COR-L47 (cell line): ENCODE data around the gene LRTM2.

Source experiments
- DNase-seq: peaks from one replicate; lab custom pipeline; 2025; lab: John Stamatoyannopoulos, UW

The LRTM2 gene

GRCh38 chr12:1842183-1842904, 22.0 kb downstream of the LRTM2 start:
- no peak for DNase-seq

- DNase-seq = no peak
Observed at GRCh38 chr12:1842905-1843640, 22.7 kb downstream of the LRTM2 start.

- DNase-seq = no peak
Observed at GRCh38 chr12:1843641-1844005, 23.3 kb downstream of the LRTM2 start.

GRCh38 chr12:1844223-1844622, 23.9 kb downstream of the LRTM2 start:
- no peak for DNase-seq

GRCh38 chr12:1844661-1845409, 24.5 kb downstream of the LRTM2 start:
- no peak for DNase-seq

GRCh38 chr12:1845427-1845826, 25.1 kb downstream of the LRTM2 start:
- no peak for DNase-seq

- DNase-seq = no peak
Observed at GRCh38 chr12:1845886-1846285, 25.5 kb downstream of the LRTM2 start.

- DNase-seq = no peak
Observed at GRCh38 chr12:1846421-1847405, 26.3 kb downstream of the LRTM2 start.

GRCh38 chr12:1847411-1847810, 27.0 kb downstream of the LRTM2 start:
- no peak for DNase-seq

GRCh38 chr12:1848146-1848545, 27.8 kb downstream of the LRTM2 start:
- no peak for DNase-seq

GRCh38 chr12:1848745-1849144, 28.4 kb downstream of the LRTM2 start:
- DNase-seq = no peak

- DNase-seq = no peak
Observed at GRCh38 chr12:1851151-1851701, 30.9 kb downstream of the LRTM2 start.

- no peak for DNase-seq
Observed at GRCh38 chr12:1852076-1852475, 31.7 kb downstream of the LRTM2 start.

- no peak for DNase-seq
Observed at GRCh38 chr12:1853716-1854115, 33.4 kb downstream of the LRTM2 start.

- no peak for DNase-seq
Observed at GRCh38 chr12:1855241-1855640, 34.9 kb downstream of the LRTM2 start.

GRCh38 chr12:1857086-1857485, 36.7 kb downstream of the LRTM2 start:
- DNase-seq = no peak

GRCh38 chr12:1857821-1858220, 37.5 kb downstream of the LRTM2 start:
- no peak for DNase-seq

GRCh38 chr12:1858456-1858855, 38.1 kb downstream of the LRTM2 start:
- DNase-seq = no peak

GRCh38 chr12:1859643-1860042, 39.3 kb downstream of the LRTM2 start:
- no peak for DNase-seq

GRCh38 chr12:1862973-1863372, 42.6 kb downstream of the LRTM2 start:
- no peak for DNase-seq

- DNase-seq = no peak
Observed at GRCh38 chr12:1863823-1864222, 43.5 kb downstream of the LRTM2 start.
